Anterior cingulate cortex (tissue), 58 donors: ENCODE measurements around the gene PLPP1.
"Not testable (repeated sequence)": the region's sequence is repeated elsewhere in the genome, so short reads cannot be mapped to it uniquely, and the experiment has no call there.

Experiments used
- DNase-seq, 58 donors: peaks; one replicate each; lab custom pipeline; 2025; lab: John Stamatoyannopoulos, UW

The PLPP1 gene

GRCh38 chr5:55547781-55548180, 13.0 kb upstream of the PLPP1 start:
- DNase-seq = no peak

GRCh38 chr5:55546947-55547346, 12.2 kb upstream of the PLPP1 start:
- DNase-seq = no peak

GRCh38 chr5:55544341-55544740, 9.6 kb upstream of the PLPP1 start:
- DNase-seq = no peak

GRCh38 chr5:55541056-55541635, 6.4 kb upstream of the PLPP1 start:
- DNase-seq = no peak

- DNase-seq = no peak
Observed at GRCh38 chr5:55540525-55540924, 5.8 kb upstream of the PLPP1 start.

- DNase-seq = no peak
Observed at GRCh38 chr5:55540024-55540423, 5.3 kb upstream of the PLPP1 start.

- DNase-seq = no peak
Observed at GRCh38 chr5:55538661-55539060, 3.9 kb upstream of the PLPP1 start.

- not testable (repeated sequence) for DNase-seq
Observed at GRCh38 chr5:55537315-55537714, 2.6 kb upstream of the PLPP1 start.

- peak in 6 of 58 donors; percentile 24 to 52 (median 36) for DNase-seq
Observed at GRCh38 chr5:55535199-55535905, 588 bp upstream of the PLPP1 start.

GRCh38 chr5:55533521-55534435, 986 bp downstream of the PLPP1 start:
- peak in 15 of 58 donors; percentile 11 to 85 (median 55) for DNase-seq

GRCh38 chr5:55530669-55531068, 4.1 kb downstream of the PLPP1 start:
- no peak for DNase-seq

- no peak for DNase-seq
Observed at GRCh38 chr5:55524816-55525215, 9.9 kb downstream of the PLPP1 start.

GRCh38 chr5:55523293-55523692, 11.5 kb downstream of the PLPP1 start:
- no peak for DNase-seq

GRCh38 chr5:55521881-55522280, 12.9 kb downstream of the PLPP1 start:
- DNase-seq = no peak

- DNase-seq = no peak
Observed at GRCh38 chr5:55520117-55520839, 14.5 kb downstream of the PLPP1 start.

- no peak for DNase-seq
Observed at GRCh38 chr5:55518831-55519390, 15.9 kb downstream of the PLPP1 start.

- DNase-seq = no peak
Observed at GRCh38 chr5:55517804-55518203, 17.0 kb downstream of the PLPP1 start.

- DNase-seq = no peak
Observed at GRCh38 chr5:55511010-55511409, 23.8 kb downstream of the PLPP1 start.

GRCh38 chr5:55510523-55510880, 24.3 kb downstream of the PLPP1 start:
- no peak for DNase-seq

- DNase-seq = no peak
Observed at GRCh38 chr5:55509796-55510522, 24.8 kb downstream of the PLPP1 start.
